Stomach (tissue), 9 donors: Measurements from ENCODE around the gene RCOR1. TPM values are rescaled to one million over a fixed set of nuclear protein-coding genes. Genes with fewer than 3 reads are reported as not detected.

Experiments
- DNase-seq, 2 donors: peaks; one replicate each; pipeline versions ENCODE4 v3.0.0 to v3.0.0-alpha.2; 2013 to 2019
- H3K27ac ChIP-seq, 5 donors: fragments of 200-600 bp in 4 of 5; sonication (generic) in 4 of 5; one replicate each; pipeline ENCODE4 v1.5.1; 2013 to 2019; ENCODE audit warnings: mild to moderate bottlenecking in 1 of 5, moderate library complexity in 1 of 5
- H3K27me3 ChIP-seq, 3 donors: fragments of 200-600 bp; sonication (generic); one replicate each; pipeline ENCODE4 v1.5.1; 2017 to 2019; ENCODE audit warnings: mixed run types in 1 of 3
- H3K36me3 ChIP-seq, 4 donors: fragments of 200-600 bp; sonication (generic); 1 replicate in 3 of 4; 2 replicates in 1 of 4; pipeline ENCODE4 v1.5.1; 2016 to 2019
- H3K4me1 ChIP-seq, 4 donors: fragments of 200-600 bp; sonication (generic); one replicate each; pipeline ENCODE4 v1.5.1; 2016 to 2019
- H3K4me3 ChIP-seq, 4 donors: fragments of 200-600 bp; sonication (generic) in 3 of 4; one replicate each; pipeline ENCODE4 v1.5.1; 2016 to 2019; ENCODE audit warnings: mild to moderate bottlenecking in 1 of 4
- H3K9me3 ChIP-seq, 4 donors: fragments of 200-600 bp; sonication (generic); one replicate each; pipeline ENCODE4 v1.5.1; 2016 to 2019
- CTCF ChIP-seq, 7 experiments: fragments of 450-650 bp in 4 of 7; fragments of 200-600 bp in 3 of 7; sonication (generic) in 3 of 7; IDR thresholded peaks; one replicate each; pipeline ENCODE4 v1.5.1; 2016 to 2019; ENCODE audit warnings: antibody characterized with exemption in 7 of 7, control low read depth in 2 of 7, mild to moderate bottlenecking in 1 of 7
- EP300 ChIP-seq: sonication (generic); formaldehyde crosslinking; IDR thresholded peaks from one replicate; pipeline ENCODE4 v1.6.1; 2017; ENCODE audit warnings: antibody characterized with exemption
- POLR2A ChIP-seq, 4 donors: fragments of 450-650 bp; IDR thresholded peaks; one replicate each; pipeline ENCODE4 v1.6.1; 2016; ENCODE audit warnings: antibody characterized with exemption in 4 of 4, control low read depth in 2 of 4, mild to moderate bottlenecking in 1 of 4, moderate library complexity in 1 of 4
- POLR2AphosphoS5 ChIP-seq, 3 donors: sonication (generic); formaldehyde crosslinking; IDR thresholded peaks; one replicate each; pipeline ENCODE4 v1.6.1; 2016; ENCODE audit warnings: antibody characterized with exemption in 3 of 3
- WGBS, 5 donors: extraction: QIAGEN DNeasy Blood & Tissue Kit in 3 of 5; methylation state at CpG; one replicate each; pipeline versions ENCODE4 v1.1.5 to v1.1.7; 2013 to 2018; 5-methylcytosine and 5-hydroxymethylcytosine counted together
- intact Hi-C: fragments of 100-400 bp; cut with DNase I; formaldehyde crosslinking; loops from one replicate; pipeline ENCODE4 v1.15.1; 2023; ENCODE audit warnings: low total_unique reads
- polyA plus RNA-seq, 3 donors: library from polyadenylated mRNA; stranded (reverse); fragments of 200-250 nt; gene quantifications; one replicate each; pipeline ENCODE4 v1.2.3, GENCODE V29; 2013
- total RNA-seq, 5 donors: library from RNA; depleted of rRNA; stranded (reverse); fragments of >200 nt; gene quantifications; one replicate each; pipeline versions ENCODE4 v1.1.0 to v1.2.3, GENCODE V29; 2014 to 2016
- donor health status: healthy with polysubstance abuse.
- donor health status: Bipolar disorder and iron deficiency.
- donor health status: healthy.

RCOR1 gene
- total and polyA plus RNA-seq, 8 donors: 4.9 to 60.7 (median 8.3) TPM

GRCh38 chr14:102665621-102666020, 73.2 kb downstream of the RCOR1 start:
- no peak for DNase-seq
- Histone ChIP-seq H3K9me3 (no peaks in the 10 kb centered on the region), H3K36me3 (no peaks in the 10 kb centered on the region), H3K27ac (no peak overlapping the region), H3K27me3 (no peaks in the 10 kb centered on the region), H3K4me1 (peaks cover 7 to 56% (median 25%) of the 10 kb centered on the region in 4 donors), H3K4me3 (no peak overlapping the region)
- 59 to 86% (median 65%) methylated on average over 2 of the region's 2 CpGs for WGBS, 5 donors
- intact Hi-C loops: no loop called here
- TF ChIP-seq POLR2A (IDR thresholded peaks at IDR 0.05) (no peak), CTCF (IDR thresholded peaks at IDR 0.05) (no peak), EP300 (no peak), POLR2AphosphoS5 (IDR thresholded peaks at IDR 0.05) (no peak)

GRCh38 chr14:102666635-102667034, 74.2 kb downstream of the RCOR1 start:
- no peak for DNase-seq
- WGBS, 5 donors: 83 to 87% (median 84%) methylated on average over 5 of the region's 5 CpGs
- TF ChIP-seq POLR2A (IDR thresholded peaks at IDR 0.05) (no peak), POLR2AphosphoS5 (IDR thresholded peaks at IDR 0.05) (no peak), EP300 (no peak), CTCF (IDR thresholded peaks at IDR 0.05) (no peak)

GRCh38 chr14:102667703-102668102, 75.3 kb downstream of the RCOR1 start:
- Histone ChIP-seq H3K27ac (no peak overlapping the region), H3K9me3 (no peaks in the 10 kb centered on the region)
- 73 to 93% (median 89%) methylated on average over 2 of the region's 2 CpGs for WGBS, 5 donors

More at GRCh38 chr14:102666635-102667034, 74.2 kb downstream of the RCOR1 start:
- Histone ChIP-seq H3K27me3 (no peaks in the 10 kb centered on the region), H3K27ac (no peak overlapping the region), H3K36me3 (no peaks in the 10 kb centered on the region), H3K4me3 (no peak overlapping the region), H3K9me3 (no peaks in the 10 kb centered on the region), H3K4me1 (peaks cover 7 to 52% (median 25%) of the 10 kb centered on the region in 4 donors)
- intact Hi-C loops: no loop called here

GRCh38 chr14:102668291-102668873, 75.9 kb downstream of the RCOR1 start:
- WGBS, 5 donors: 86 to 92% (median 89%) methylated on average over 9 of the region's 9 CpGs
- intact Hi-C loops: no loop called here
- TF ChIP-seq POLR2A (IDR thresholded peaks at IDR 0.05): no peak
- TF ChIP-seq POLR2AphosphoS5 (IDR thresholded peaks at IDR 0.05): no peak
- TF ChIP-seq CTCF (IDR thresholded peaks at IDR 0.05): no peak
- no peak for TF ChIP-seq EP300

More at GRCh38 chr14:102667703-102668102, 75.3 kb downstream of the RCOR1 start:
- intact Hi-C loops: no loop called here
- Histone ChIP-seq H3K4me3 (no peak overlapping the region), H3K36me3 (no peaks in the 10 kb centered on the region), H3K27me3 (no peaks in the 10 kb centered on the region), H3K4me1 (peaks cover 4 to 42% (median 23%) of the 10 kb centered on the region in 4 donors)
- TF ChIP-seq POLR2AphosphoS5 (IDR thresholded peaks at IDR 0.05): no peak
- TF ChIP-seq EP300: no peak
- TF ChIP-seq POLR2A (IDR thresholded peaks at IDR 0.05): no peak
- no peak for TF ChIP-seq CTCF (IDR thresholded peaks at IDR 0.05)
- DNase-seq: no peak

More at GRCh38 chr14:102668291-102668873, 75.9 kb downstream of the RCOR1 start:
- no peaks in the 10 kb centered on the region for H3K9me3 ChIP-seq
- H3K27ac ChIP-seq: no peak overlapping the region
- no peaks in the 10 kb centered on the region for H3K27me3 ChIP-seq
- H3K36me3 ChIP-seq: no peaks in the 10 kb centered on the region
- DNase-seq: no peak
- H3K4me1 ChIP-seq: peaks cover 0 to 35% (median 16%) of the 10 kb centered on the region in 4 donors
- no peak overlapping the region for H3K4me3 ChIP-seq
